WTC11 (cell line): ENCODE measurements around the gene RRAGB. TPM values are rescaled to one million over a fixed set of nuclear protein-coding genes. Genes with fewer than 3 reads are reported as not detected.

Source experiments
- ATAC-seq: fragments of 200-7000 bp; cut with Tn5 transposase; 2 replicates; pipeline ENCODE4 v1.10.0; 2021; ENCODE audit warnings: mild to moderate bottlenecking, moderate library complexity
- CTCF ChIA-PET: fragments of 300-600 bp; sonication (Branson Sonifier 250); formaldehyde crosslinking; loops from one replicate; lab custom pipeline; 2021; ENCODE audit warnings: antibody characterized with exemption; lab: Charles Lee
- POLR2A ChIA-PET: fragments of 350-600 bp; sonication (Branson Sonifier 250); formaldehyde crosslinking; loops from one replicate; lab custom pipeline; 2021; ENCODE audit warnings: antibody characterized with exemption; lab: Charles Lee
- DNase-seq: peaks from one replicate; pipeline ENCODE4 v3.0.0; 2021; ENCODE audit warnings: low spot score
- H3K27ac Mint-ChIP-seq: 2 replicates; pipeline ENCODE4 v1.8.0; 2021; ENCODE audit warnings: mixed read lengths
- H3K27me3 Mint-ChIP-seq: 2 replicates; pipeline ENCODE4 v1.8.0; 2021; ENCODE audit warnings: low read depth, mild to moderate bottlenecking, moderate library complexity, mixed read lengths
- H3K36me3 Mint-ChIP-seq: 2 replicates; pipeline ENCODE4 v1.8.0; 2021; ENCODE audit warnings: mixed read lengths
- H3K4me1 Mint-ChIP-seq: 2 replicates; pipeline ENCODE4 v1.8.0; 2022; ENCODE audit warnings: mixed read lengths
- H3K4me3 Mint-ChIP-seq: 2 replicates; pipeline ENCODE4 v1.8.0; 2021; ENCODE audit warnings: mild to moderate bottlenecking, moderate library complexity, mixed read lengths
- H3K9me3 Mint-ChIP-seq: 2 replicates; pipeline ENCODE4 v1.8.0; 2021; ENCODE audit warnings: mixed read lengths
- AFF4 ChIP-seq: sonication (generic); formaldehyde crosslinking; IDR thresholded peaks from 2 replicates; pipeline ENCODE4 v1.8.1; 2023; ENCODE audit warnings: mild to moderate bottlenecking, missing genetic modification reagents, borderline replicate concordance
- JAZF1 ChIP-seq: fragments of 250-450 bp; sonication (Bioruptor Pico); IDR thresholded peaks from 2 replicates; pipeline ENCODE4 v1.9.0; 2021; ENCODE audit warnings: moderate library complexity, mild to moderate bottlenecking, inconsistent platforms
- MAX ChIP-seq: sonication (generic); formaldehyde crosslinking; IDR thresholded peaks from 2 replicates; pipeline ENCODE4 v1.8.0; 2022; ENCODE audit warnings: mild to moderate bottlenecking, missing genetic modification reagents
- MXD4 ChIP-seq: fragments of 250-450 bp; sonication (Bioruptor Pico); IDR thresholded peaks from 2 replicates; pipeline ENCODE4 v1.8.0; 2021; ENCODE audit warnings: mild to moderate bottlenecking, moderate library complexity, borderline replicate concordance
- NFATC4 ChIP-seq: fragments of 250-450 bp; sonication (Bioruptor Pico); IDR thresholded peaks from 2 replicates; pipeline ENCODE4 v1.9.0; 2021; ENCODE audit warnings: mild to moderate bottlenecking
- OVOL2 ChIP-seq: fragments of 250-450 bp; sonication (Bioruptor Pico); IDR thresholded peaks from 2 replicates; pipeline ENCODE4 v1.9.0; 2021; ENCODE audit warnings: mild to moderate bottlenecking, borderline replicate concordance
- RELA ChIP-seq: sonication (generic); formaldehyde crosslinking; IDR thresholded peaks from 2 replicates; pipeline ENCODE4 v1.8.1; 2022; ENCODE audit warnings: missing genetic modification reagents, mild to moderate bottlenecking, borderline replicate concordance
- SMAD3 ChIP-seq: sonication (generic); formaldehyde crosslinking; IDR thresholded peaks from 2 replicates; pipeline ENCODE4 v1.8.0; 2022; ENCODE audit warnings: missing genetic modification reagents, mild to moderate bottlenecking, borderline replicate concordance
- TEAD4 ChIP-seq: sonication (generic); formaldehyde crosslinking; IDR thresholded peaks from 2 replicates; pipeline ENCODE4 v1.8.0; 2022; ENCODE audit warnings: mild to moderate bottlenecking, missing genetic modification reagents
- ZNF671 ChIP-seq: fragments of 250-450 bp; sonication (Bioruptor Pico); IDR thresholded peaks from 2 replicates; pipeline ENCODE4 v1.8.0; 2021; ENCODE audit warnings: mild to moderate bottlenecking
- total RNA-seq: library from RNA; stranded (reverse); gene quantifications from 3 replicates; pipeline ENCODE4 v1.2.3, GENCODE V29; 2021
- TF ChIP-seq, protein P1 (sequence below): fragments of 250-450 bp; sonication (Bioruptor Pico); conservative IDR thresholded peaks from 2 replicates; pipeline ENCODE4 v1.9.0; 2021; ENCODE audit warnings: mild to moderate bottlenecking
- TF ChIP-seq, protein P2 (sequence below): fragments of 250-450 bp; sonication (Bioruptor Pico); IDR thresholded peaks from 2 replicates; pipeline ENCODE4 v2.1.2; 2022; ENCODE audit warnings: mild to moderate bottlenecking, moderate library complexity

The RRAGB gene
- total RNA-seq, 1 experiment from 2014 or later, result 7.8 TPM

DNA sequence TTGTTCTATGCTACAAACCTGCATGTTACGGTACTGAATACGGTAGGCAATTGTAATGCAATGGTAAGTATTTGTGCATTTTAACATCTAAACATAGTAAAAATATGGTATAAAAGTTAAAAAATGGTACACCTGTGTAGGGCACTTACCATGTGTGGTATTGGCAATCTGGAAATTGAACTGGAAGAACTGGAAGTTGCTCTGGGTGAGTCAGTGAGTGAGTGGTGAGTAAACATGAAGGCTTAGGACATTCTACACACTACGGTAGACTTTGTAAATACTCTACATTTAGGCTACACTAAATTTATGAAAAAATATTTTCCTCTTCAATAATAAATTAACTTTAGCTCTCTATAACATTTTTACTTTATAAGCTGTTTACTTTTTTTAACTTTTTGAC is 78.9 kb downstream of the RRAGB start:
- no peaks in the 10 kb centered on the region for H3K4me1 Mint-ChIP-seq
- H3K36me3 Mint-ChIP-seq, result no peaks in the 10 kb centered on the region
- no peak overlapping the region for H3K4me3 Mint-ChIP-seq
- no peak overlapping the region for H3K27ac Mint-ChIP-seq
- ChIA-PET POLR2A (no interaction called here), CTCF (no interaction called here)
- DNase-seq (no peak), ATAC-seq (no peak)
- H3K27me3 Mint-ChIP-seq, result no peaks in the 10 kb centered on the region
- TF ChIP-seq, protein P1, sequence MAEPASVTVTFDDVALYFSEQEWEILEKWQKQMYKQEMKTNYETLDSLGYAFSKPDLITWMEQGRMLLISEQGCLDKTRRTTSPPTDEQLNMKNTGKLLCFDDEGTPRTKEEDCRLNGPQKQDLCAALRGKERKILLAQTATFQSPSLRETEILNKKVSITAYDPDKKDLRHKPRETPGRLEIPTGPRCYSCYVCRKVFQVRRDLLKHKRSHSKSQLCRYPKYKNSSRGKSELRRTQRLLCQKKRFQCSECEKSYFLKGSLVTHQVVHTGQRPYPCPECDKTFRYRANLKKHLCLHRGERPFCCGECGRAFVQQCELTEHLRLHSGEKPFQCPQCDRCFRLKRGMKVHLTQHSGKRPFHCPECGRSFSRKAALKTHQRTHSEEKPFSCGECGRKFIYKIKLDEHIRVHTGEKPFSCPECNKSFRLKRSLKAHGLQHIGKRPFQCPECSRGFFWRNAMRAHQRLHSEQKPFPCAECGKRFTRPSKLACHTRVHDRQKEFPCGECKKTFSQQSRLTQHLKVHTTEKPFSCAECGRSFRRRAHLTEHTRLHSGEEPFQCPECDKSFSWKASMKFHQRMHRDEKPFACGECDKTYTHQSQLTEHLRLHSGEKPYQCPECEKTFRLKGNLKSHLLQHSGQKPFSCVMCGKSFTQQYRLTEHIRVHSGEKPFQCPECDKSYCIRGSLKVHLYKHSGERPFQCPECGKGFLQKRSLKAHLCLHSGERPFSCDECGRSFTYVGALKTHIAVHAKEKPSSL, result no peak
- TF ChIP-seq MAX (CRISPR knock-in tag) (no peak), TEAD4 (no peak), RELA (CRISPR knock-in tag) (no peak), MXD4 (CRISPR knock-in tag) (no peak)
- TF ChIP-seq, protein P2, sequence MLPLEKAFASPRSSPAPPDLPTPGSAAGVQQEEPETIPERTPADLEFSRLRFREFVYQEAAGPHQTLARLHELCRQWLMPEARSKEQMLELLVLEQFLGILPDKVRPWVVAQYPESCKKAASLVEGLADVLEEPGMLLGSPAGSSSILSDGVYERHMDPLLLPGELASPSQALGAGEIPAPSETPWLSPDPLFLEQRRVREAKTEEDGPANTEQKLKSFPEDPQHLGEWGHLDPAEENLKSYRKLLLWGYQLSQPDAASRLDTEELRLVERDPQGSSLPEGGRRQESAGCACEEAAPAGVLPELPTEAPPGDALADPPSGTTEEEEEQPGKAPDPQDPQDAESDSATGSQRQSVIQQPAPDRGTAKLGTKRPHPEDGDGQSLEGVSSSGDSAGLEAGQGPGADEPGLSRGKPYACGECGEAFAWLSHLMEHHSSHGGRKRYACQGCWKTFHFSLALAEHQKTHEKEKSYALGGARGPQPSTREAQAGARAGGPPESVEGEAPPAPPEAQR, result no peak
- H3K9me3 Mint-ChIP-seq, result no peaks in the 10 kb centered on the region

DNA sequence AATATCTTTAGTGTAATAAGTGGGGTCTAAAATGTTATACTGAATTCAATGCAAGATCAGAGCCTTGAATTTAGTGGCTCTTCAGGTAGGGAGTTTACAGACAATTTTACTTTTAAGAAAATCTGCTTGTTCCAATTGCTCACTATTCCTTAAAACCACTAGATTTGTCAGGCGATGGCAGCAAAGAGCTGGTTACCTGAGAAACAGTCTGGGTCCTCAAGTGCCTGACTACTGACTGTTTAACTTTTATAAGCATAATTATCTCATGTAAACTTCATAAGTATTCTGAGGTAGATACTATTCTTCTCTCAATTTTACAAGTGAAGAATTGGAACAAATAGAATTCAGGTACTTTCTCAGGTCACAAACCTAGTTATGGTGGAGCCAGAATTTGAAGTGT is 84.3 kb downstream of the RRAGB start:
- H3K36me3 Mint-ChIP-seq, result no peaks in the 10 kb centered on the region
- H3K9me3 Mint-ChIP-seq, result no peaks in the 10 kb centered on the region
- ATAC-seq (no peak), DNase-seq (no peak)
- no peaks in the 10 kb centered on the region for H3K27me3 Mint-ChIP-seq
- no peak overlapping the region for H3K27ac Mint-ChIP-seq
- TF ChIP-seq JAZF1 (CRISPR knock-in tag) (no peak), SMAD3 (CRISPR knock-in tag) (no peak), NFATC4 (CRISPR knock-in tag) (no peak), AFF4 (CRISPR knock-in tag) (no peak), ZNF671 (CRISPR knock-in tag) (no peak), OVOL2 (CRISPR knock-in tag) (no peak)
- no peaks in the 10 kb centered on the region for H3K4me1 Mint-ChIP-seq
- H3K4me3 Mint-ChIP-seq, result no peak overlapping the region
- POLR2A ChIA-PET, result no interaction called here
- CTCF ChIA-PET, result interaction anchor here (1.2 to 3.6 kb wide), 3 partner anchors 106 to 447 kb away, joined by 3 to 15 read pairs (median 3); no protein-coding TSS in a partner anchor

Other genes with a start within 250 kb of the RRAGB start
- gene USP51, start 227.9 kb upstream of the RRAGB start, total RNA-seq, result 6.0 to 6.5 TPM (median 6.4 TPM) in 3 replicates
- not detected in 3 replicates for gene FOXR2, start 94.3 kb upstream of the RRAGB start, total RNA-seq